ENCODE measurements around the gene GLRX3. TPM values are rescaled to one million over a fixed set of nuclear protein-coding genes. Genes with fewer than 3 reads are reported as not detected.
A peak's percentile ranks its signal among the peaks of the same experiment; 100 is the strongest.

The GLRX3 gene
- total RNA-seq, 1 donor from 2014 or later, result 61.2 TPM

DNA sequence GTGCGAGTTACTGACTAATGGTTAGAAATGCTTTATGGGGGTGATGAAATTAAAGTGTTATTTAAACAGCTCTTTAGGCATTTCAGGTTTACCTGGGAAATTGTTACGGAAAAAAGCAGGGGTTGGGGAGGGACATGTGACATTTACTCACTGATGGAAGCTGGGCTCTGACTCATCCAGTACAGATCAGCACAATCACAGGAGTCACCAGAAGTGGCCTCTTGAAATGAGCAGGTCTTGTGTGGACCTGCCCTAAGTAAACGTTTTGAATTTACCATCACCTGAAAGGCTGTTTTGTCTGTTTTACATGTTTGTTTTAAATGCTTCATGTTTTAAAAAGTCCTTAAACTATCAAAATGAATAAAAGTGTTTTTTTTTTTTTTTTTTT is 2.3 kb downstream of the GLRX3 start:
- no peaks in the 10 kb centered on the region for H3K27me3 Mint-ChIP-seq (ENCODE audit: unreplicated experiment)
- no peak for DNase-seq (ENCODE audit: extremely low spot score, unreplicated experiment)
- TF ChIP-seq, protein P1, sequence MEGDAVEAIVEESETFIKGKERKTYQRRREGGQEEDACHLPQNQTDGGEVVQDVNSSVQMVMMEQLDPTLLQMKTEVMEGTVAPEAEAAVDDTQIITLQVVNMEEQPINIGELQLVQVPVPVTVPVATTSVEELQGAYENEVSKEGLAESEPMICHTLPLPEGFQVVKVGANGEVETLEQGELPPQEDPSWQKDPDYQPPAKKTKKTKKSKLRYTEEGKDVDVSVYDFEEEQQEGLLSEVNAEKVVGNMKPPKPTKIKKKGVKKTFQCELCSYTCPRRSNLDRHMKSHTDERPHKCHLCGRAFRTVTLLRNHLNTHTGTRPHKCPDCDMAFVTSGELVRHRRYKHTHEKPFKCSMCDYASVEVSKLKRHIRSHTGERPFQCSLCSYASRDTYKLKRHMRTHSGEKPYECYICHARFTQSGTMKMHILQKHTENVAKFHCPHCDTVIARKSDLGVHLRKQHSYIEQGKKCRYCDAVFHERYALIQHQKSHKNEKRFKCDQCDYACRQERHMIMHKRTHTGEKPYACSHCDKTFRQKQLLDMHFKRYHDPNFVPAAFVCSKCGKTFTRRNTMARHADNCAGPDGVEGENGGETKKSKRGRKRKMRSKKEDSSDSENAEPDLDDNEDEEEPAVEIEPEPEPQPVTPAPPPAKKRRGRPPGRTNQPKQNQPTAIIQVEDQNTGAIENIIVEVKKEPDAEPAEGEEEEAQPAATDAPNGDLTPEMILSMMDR (IDR thresholded peaks at IDR 0.05), result no peak
- no peaks in the 10 kb centered on the region for H3K9me3 Mint-ChIP-seq (ENCODE audit: unreplicated experiment)
- peaks cover 42% of the 10 kb centered on the region for H3K4me1 Mint-ChIP-seq (ENCODE audit: unreplicated experiment)
- peaks cover 9% of the 10 kb centered on the region for H3K36me3 Mint-ChIP-seq (ENCODE audit: unreplicated experiment)
- peak overlapping the region; percentile 60 for H3K27ac Mint-ChIP-seq (ENCODE audit: unreplicated experiment)
- peak overlapping the region; percentile 80 for H3K4me3 Mint-ChIP-seq (ENCODE audit: unreplicated experiment)

DNA sequence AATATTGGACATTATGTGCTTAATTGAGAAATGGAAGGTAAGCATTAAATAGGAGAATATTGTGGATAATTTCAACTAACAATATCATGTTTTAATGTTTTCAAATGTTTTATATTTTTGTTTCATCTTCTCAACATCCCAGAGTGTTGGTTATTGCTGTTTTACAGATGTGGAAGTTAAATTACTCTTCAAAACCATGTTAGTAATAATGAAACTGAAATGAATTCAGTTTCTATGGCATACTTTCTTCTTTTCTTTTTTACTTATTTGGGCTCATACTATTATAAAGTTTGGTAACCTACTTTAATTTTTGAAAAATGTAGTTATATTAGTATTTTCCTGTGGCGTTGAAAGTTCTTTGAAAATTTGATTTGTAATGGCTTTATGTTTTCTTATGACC is 4.2 kb downstream of the GLRX3 start:
- H3K27me3 Mint-ChIP-seq (ENCODE audit: unreplicated experiment), result no peaks in the 10 kb centered on the region
- H3K36me3 Mint-ChIP-seq (ENCODE audit: unreplicated experiment), result peaks cover 9% of the 10 kb centered on the region
- no peak for DNase-seq (ENCODE audit: extremely low spot score, unreplicated experiment)
- H3K4me3 Mint-ChIP-seq (ENCODE audit: unreplicated experiment), result no peak overlapping the region
- peaks cover 40% of the 10 kb centered on the region for H3K4me1 Mint-ChIP-seq (ENCODE audit: unreplicated experiment)
- no peak overlapping the region for H3K27ac Mint-ChIP-seq (ENCODE audit: unreplicated experiment)
- H3K9me3 Mint-ChIP-seq (ENCODE audit: unreplicated experiment), result no peaks in the 10 kb centered on the region
- TF ChIP-seq, protein P1 (IDR thresholded peaks at IDR 0.05), result no peak

DNA sequence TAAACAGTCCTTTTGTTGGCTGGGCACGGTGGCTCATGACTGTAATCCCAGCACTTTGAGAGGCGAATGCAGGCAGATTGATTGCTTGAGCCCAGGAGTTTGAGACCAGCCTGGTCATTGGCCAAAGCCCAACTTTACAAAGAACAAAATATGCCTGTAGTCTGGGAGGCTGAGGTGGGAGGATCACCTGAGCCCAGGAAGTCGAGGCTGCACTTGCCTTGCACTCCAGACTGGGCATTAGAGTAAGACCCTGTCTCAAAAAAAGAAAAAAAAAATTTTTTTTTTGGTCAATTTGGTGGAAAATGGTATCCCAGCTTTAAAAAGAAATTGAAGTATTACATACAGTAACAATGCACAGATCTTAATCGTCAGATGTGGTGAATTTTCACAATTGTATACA is 4.8 kb downstream of the GLRX3 start:
- no peak overlapping the region for H3K27ac Mint-ChIP-seq (ENCODE audit: unreplicated experiment)
- no peak overlapping the region for H3K4me3 Mint-ChIP-seq (ENCODE audit: unreplicated experiment)
- peaks cover 38% of the 10 kb centered on the region for H3K4me1 Mint-ChIP-seq (ENCODE audit: unreplicated experiment)
- DNase-seq (ENCODE audit: extremely low spot score, unreplicated experiment), result peak; percentile 17
- no peaks in the 10 kb centered on the region for H3K9me3 Mint-ChIP-seq (ENCODE audit: unreplicated experiment)
- no peaks in the 10 kb centered on the region for H3K27me3 Mint-ChIP-seq (ENCODE audit: unreplicated experiment)
- peaks cover 11% of the 10 kb centered on the region for H3K36me3 Mint-ChIP-seq (ENCODE audit: unreplicated experiment)
- TF ChIP-seq, protein P1 (IDR thresholded peaks at IDR 0.05), result no peak

DNA sequence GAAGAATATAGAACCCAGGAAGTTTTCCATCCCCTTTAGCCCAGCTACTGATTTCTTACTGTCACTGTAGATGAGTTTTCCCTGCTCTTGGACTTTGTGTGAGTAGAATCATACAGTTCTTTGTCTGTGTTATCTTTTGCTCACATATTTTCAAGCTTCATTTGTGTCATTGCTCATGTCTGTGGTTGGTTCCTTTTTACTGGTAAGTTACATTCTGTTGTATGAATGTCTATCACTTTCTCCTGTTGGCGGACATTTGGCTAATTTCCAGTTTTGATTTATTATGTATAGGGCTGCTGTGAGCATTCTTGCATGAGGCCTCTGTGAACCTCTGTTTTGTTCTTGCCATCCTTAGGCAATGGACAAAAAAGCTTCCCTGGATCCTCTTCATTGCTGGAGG is 5.3 kb downstream of the GLRX3 start:
- TF ChIP-seq, protein P1 (IDR thresholded peaks at IDR 0.05), result no peak
- peaks cover 38% of the 10 kb centered on the region for H3K4me1 Mint-ChIP-seq (ENCODE audit: unreplicated experiment)
- H3K27ac Mint-ChIP-seq (ENCODE audit: unreplicated experiment), result no peak overlapping the region
- no peaks in the 10 kb centered on the region for H3K27me3 Mint-ChIP-seq (ENCODE audit: unreplicated experiment)
- DNase-seq (ENCODE audit: extremely low spot score, unreplicated experiment), result no peak
- no peaks in the 10 kb centered on the region for H3K9me3 Mint-ChIP-seq (ENCODE audit: unreplicated experiment)
- peaks cover 15% of the 10 kb centered on the region for H3K36me3 Mint-ChIP-seq (ENCODE audit: unreplicated experiment)
- H3K4me3 Mint-ChIP-seq (ENCODE audit: unreplicated experiment), result no peak overlapping the region

DNA sequence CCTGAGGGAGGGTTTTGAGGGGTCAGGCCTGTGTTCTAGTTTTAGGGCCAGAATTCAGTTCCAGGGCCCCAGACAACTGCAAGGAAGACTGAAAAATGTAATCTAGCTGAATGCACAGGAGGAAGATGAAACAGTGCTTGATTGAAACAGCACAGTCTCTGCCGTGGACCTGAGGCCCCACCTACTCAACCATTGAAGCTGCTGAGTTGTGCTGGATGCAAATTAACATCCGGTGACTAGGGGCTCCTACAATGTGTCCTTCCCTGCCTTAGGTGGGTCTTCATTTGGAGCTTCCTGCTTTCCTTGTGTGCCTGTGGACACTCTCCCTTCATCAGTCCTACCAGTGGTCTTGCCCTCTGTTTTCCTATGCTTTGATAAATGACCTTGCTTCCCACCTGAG is 5.7 kb downstream of the GLRX3 start:
- Mint-ChIP-seq H3K4me3 (ENCODE audit: unreplicated experiment) (no peak overlapping the region), H3K27me3 (ENCODE audit: unreplicated experiment) (no peaks in the 10 kb centered on the region), H3K36me3 (ENCODE audit: unreplicated experiment) (peaks cover 18% of the 10 kb centered on the region), H3K9me3 (ENCODE audit: unreplicated experiment) (no peaks in the 10 kb centered on the region), H3K4me1 (ENCODE audit: unreplicated experiment) (peaks cover 38% of the 10 kb centered on the region), H3K27ac (ENCODE audit: unreplicated experiment) (no peak overlapping the region)
- DNase-seq (ENCODE audit: extremely low spot score, unreplicated experiment), result no peak
- TF ChIP-seq, protein P1 (IDR thresholded peaks at IDR 0.05), result no peak

All from osteocyte (in vitro differentiated cells).